Osteocyte (in vitro differentiated cells): ENCODE measurements around the gene FBXO46. TPM values are rescaled to one million over a fixed set of nuclear protein-coding genes. Genes with fewer than 3 reads are reported as not detected.

Experiments
- DNase-seq: peaks from one replicate; pipeline ENCODE4 v3.0.0; 2021; ENCODE audit warnings: mixed read lengths; ENCODE audit not compliant: unreplicated experiment; ENCODE audit errors: extremely low spot score
- H3K27ac Mint-ChIP-seq: one replicate; pipeline ENCODE4 v1.8.0; 2021; ENCODE audit warnings: mild to moderate bottlenecking, mixed read lengths; ENCODE audit not compliant: unreplicated experiment
- H3K27me3 Mint-ChIP-seq: one replicate; pipeline ENCODE4 v1.8.0; 2021; ENCODE audit warnings: mixed read lengths; ENCODE audit not compliant: unreplicated experiment
- H3K36me3 Mint-ChIP-seq: one replicate; pipeline ENCODE4 v1.8.0; 2021; ENCODE audit warnings: mixed read lengths; ENCODE audit not compliant: unreplicated experiment
- H3K4me1 Mint-ChIP-seq: one replicate; pipeline ENCODE4 v1.8.0; 2021; ENCODE audit warnings: mixed read lengths; ENCODE audit not compliant: unreplicated experiment
- H3K4me3 Mint-ChIP-seq: one replicate; pipeline ENCODE4 v1.8.0; 2021; ENCODE audit warnings: mild to moderate bottlenecking, moderate library complexity, mixed read lengths; ENCODE audit not compliant: unreplicated experiment
- H3K9me3 Mint-ChIP-seq: one replicate; pipeline ENCODE4 v1.8.0; 2021; ENCODE audit warnings: mixed read lengths; ENCODE audit not compliant: unreplicated experiment
- CTCF ChIP-seq: fragments of 200-600 bp; sonication (generic); IDR thresholded peaks from 2 replicates; pipeline ENCODE4 v1.5.0; 2021; ENCODE audit warnings: antibody characterized with exemption, mild to moderate bottlenecking, moderate library complexity
- total RNA-seq: library from RNA; stranded (reverse); gene quantifications from 2 replicates; pipeline ENCODE4 v1.2.1, GENCODE V29; 2021

Gene FBXO46
- total RNA-seq, 1 donor from 2014 or later: 18.3 TPM

GRCh38 chr19:45717983-45718650 lies 12.6 kb downstream of the FBXO46 start:
- Mint-ChIP-seq H3K9me3 (no peaks in the 10 kb centered on the region), H3K27ac (peak overlapping the region; percentile 100), H3K4me1 (peaks cover 36% of the 10 kb centered on the region), H3K36me3 (peaks cover 11% of the 10 kb centered on the region), H3K4me3 (peak overlapping the region; percentile 96), H3K27me3 (no peaks in the 10 kb centered on the region)
- DNase-seq: no peak
- TF ChIP-seq CTCF: no peak

GRCh38 chr19:45717131-45717982 lies 13.3 kb downstream of the FBXO46 start:
- Mint-ChIP-seq H3K27ac (peak overlapping the region; percentile 100), H3K4me1 (peaks cover 30% of the 10 kb centered on the region), H3K27me3 (no peaks in the 10 kb centered on the region), H3K9me3 (no peaks in the 10 kb centered on the region), H3K36me3 (peaks cover 11% of the 10 kb centered on the region), H3K4me3 (peak overlapping the region; percentile 96)
- peak; percentile 99 for DNase-seq
- no peak for TF ChIP-seq CTCF

GRCh38 chr19:45716359-45717130 lies 14.2 kb downstream of the FBXO46 start:
- DNase-seq: no peak
- peak overlapping the region; percentile 96 for H3K4me3 Mint-ChIP-seq
- H3K36me3 Mint-ChIP-seq: peaks cover 12% of the 10 kb centered on the region
- no peaks in the 10 kb centered on the region for H3K27me3 Mint-ChIP-seq
- TF ChIP-seq CTCF: no peak
- H3K4me1 Mint-ChIP-seq: peaks cover 25% of the 10 kb centered on the region
- peak overlapping the region; percentile 100 for H3K27ac Mint-ChIP-seq
- H3K9me3 Mint-ChIP-seq: no peaks in the 10 kb centered on the region

- TF ChIP-seq CTCF: no peak
- H3K9me3 Mint-ChIP-seq: no peaks in the 10 kb centered on the region
- H3K36me3 Mint-ChIP-seq: peaks cover 15% of the 10 kb centered on the region
- no peak overlapping the region for H3K4me3 Mint-ChIP-seq
- H3K27ac Mint-ChIP-seq: no peak overlapping the region
- H3K27me3 Mint-ChIP-seq: no peaks in the 10 kb centered on the region
- H3K4me1 Mint-ChIP-seq: peaks cover 29% of the 10 kb centered on the region
- no peak for DNase-seq
Observed at GRCh38 chr19:45715139-45715538, 15.6 kb downstream of the FBXO46 start.
